Activated naive CD8-positive, alpha-beta T cell treated with anti-CD3 and anti-CD28 coated beads for 36 hours (primary cell): ENCODE data around the gene LCK. TPM values are rescaled to one million over a fixed set of nuclear protein-coding genes. Genes with fewer than 3 reads are reported as not detected.

ENCODE experiments used
- DNase-seq: peaks from one replicate; pipeline ENCODE4 v3.0.0; 2021
- H3K27ac Mint-ChIP-seq: one replicate; pipeline ENCODE4 v1.8.0; 2022; ENCODE audit warnings: mild to moderate bottlenecking, moderate library complexity, mixed read lengths
- H3K27me3 Mint-ChIP-seq: one replicate; pipeline ENCODE4 v1.8.0; 2022; ENCODE audit warnings: mild to moderate bottlenecking, mixed read lengths
- H3K36me3 Mint-ChIP-seq: one replicate; pipeline ENCODE4 v1.8.0; 2021; ENCODE audit warnings: mild to moderate bottlenecking, mixed read lengths
- H3K4me1 Mint-ChIP-seq: one replicate; pipeline ENCODE4 v1.8.0; 2021; ENCODE audit warnings: mixed read lengths
- H3K4me3 Mint-ChIP-seq: one replicate; pipeline ENCODE4 v1.8.0; 2022; ENCODE audit warnings: mild to moderate bottlenecking, moderate library complexity, mixed read lengths
- H3K9me3 Mint-ChIP-seq: one replicate; pipeline ENCODE4 v1.8.0; 2022; ENCODE audit warnings: mixed read lengths
- total RNA-seq, 2 experiments: library from RNA; stranded (reverse); gene quantifications; one replicate each; pipeline ENCODE4 v1.2.3, GENCODE V29; 2021

LCK gene
- total RNA-seq, 2 experiments from 2014 or later, result 285 to 286 TPM

GRCh38 chr1:32228771-32229170, 22.3 kb upstream of the LCK start:
- peaks cover 27% of the 10 kb centered on the region for H3K36me3 Mint-ChIP-seq

GRCh38 chr1:32231843-32232432, 19.1 kb upstream of the LCK start:
- no peak overlapping the region for H3K27ac Mint-ChIP-seq
- peaks cover 7% of the 10 kb centered on the region for H3K4me1 Mint-ChIP-seq
- no peaks in the 10 kb centered on the region for H3K9me3 Mint-ChIP-seq
- H3K4me3 Mint-ChIP-seq, result no peak overlapping the region
- no peaks in the 10 kb centered on the region for H3K27me3 Mint-ChIP-seq
- no peak for DNase-seq
- H3K36me3 Mint-ChIP-seq, result peaks cover 15% of the 10 kb centered on the region

More at GRCh38 chr1:32228771-32229170, 22.3 kb upstream of the LCK start:
- Mint-ChIP-seq H3K27ac (no peak overlapping the region), H3K4me1 (peaks cover 16% of the 10 kb centered on the region), H3K4me3 (no peak overlapping the region), H3K9me3 (no peaks in the 10 kb centered on the region), H3K27me3 (no peaks in the 10 kb centered on the region)
- no peak for DNase-seq

GRCh38 chr1:32232558-32233304, 18.3 kb upstream of the LCK start:
- H3K36me3 Mint-ChIP-seq, result peaks cover 13% of the 10 kb centered on the region
- no peaks in the 10 kb centered on the region for H3K27me3 Mint-ChIP-seq
- no peaks in the 10 kb centered on the region for H3K9me3 Mint-ChIP-seq
- no peak overlapping the region for H3K4me3 Mint-ChIP-seq
- H3K27ac Mint-ChIP-seq, result no peak overlapping the region
- no peak for DNase-seq
- peaks cover 6% of the 10 kb centered on the region for H3K4me1 Mint-ChIP-seq

- Mint-ChIP-seq H3K36me3 (peaks cover 5% of the 10 kb centered on the region), H3K27me3 (no peaks in the 10 kb centered on the region), H3K9me3 (no peaks in the 10 kb centered on the region), H3K4me3 (no peak overlapping the region), H3K4me1 (no peaks in the 10 kb centered on the region), H3K27ac (no peak overlapping the region)
- DNase-seq, result no peak
Observed at GRCh38 chr1:32234792-32235191, 16.3 kb upstream of the LCK start.

GRCh38 chr1:32239337-32239736, 11.7 kb upstream of the LCK start:
- H3K36me3 Mint-ChIP-seq, result no peaks in the 10 kb centered on the region
- no peak overlapping the region for H3K27ac Mint-ChIP-seq
- no peaks in the 10 kb centered on the region for H3K27me3 Mint-ChIP-seq
- H3K4me1 Mint-ChIP-seq, result peaks cover 16% of the 10 kb centered on the region
- peak overlapping the region; percentile 22 for H3K4me3 Mint-ChIP-seq
- no peak for DNase-seq
- no peaks in the 10 kb centered on the region for H3K9me3 Mint-ChIP-seq

- no peaks in the 10 kb centered on the region for H3K9me3 Mint-ChIP-seq
- peaks cover 16% of the 10 kb centered on the region for H3K4me1 Mint-ChIP-seq
- peak overlapping the region; percentile 81 for H3K4me3 Mint-ChIP-seq
- no peaks in the 10 kb centered on the region for H3K36me3 Mint-ChIP-seq
- H3K27ac Mint-ChIP-seq, result no peak overlapping the region
- no peak for DNase-seq
- no peaks in the 10 kb centered on the region for H3K27me3 Mint-ChIP-seq
Observed at GRCh38 chr1:32239790-32240139, 11.3 kb upstream of the LCK start.

GRCh38 chr1:32240140-32240951, 10.7 kb upstream of the LCK start:
- Mint-ChIP-seq H3K4me1 (peaks cover 16% of the 10 kb centered on the region), H3K4me3 (peak overlapping the region; percentile 81), H3K27ac (peak overlapping the region; percentile 23), H3K27me3 (no peaks in the 10 kb centered on the region), H3K9me3 (no peaks in the 10 kb centered on the region), H3K36me3 (no peaks in the 10 kb centered on the region)
- DNase-seq, result no peak

GRCh38 chr1:32241001-32241763, 9.9 kb upstream of the LCK start:
- H3K27me3 Mint-ChIP-seq, result no peaks in the 10 kb centered on the region
- H3K4me3 Mint-ChIP-seq, result peak overlapping the region; percentile 81
- peak overlapping the region; percentile 67 for H3K27ac Mint-ChIP-seq
- H3K36me3 Mint-ChIP-seq, result no peaks in the 10 kb centered on the region
- H3K4me1 Mint-ChIP-seq, result peaks cover 16% of the 10 kb centered on the region
- H3K9me3 Mint-ChIP-seq, result no peaks in the 10 kb centered on the region
- no peak for DNase-seq

GRCh38 chr1:32242341-32242851, 8.7 kb upstream of the LCK start:
- Mint-ChIP-seq H3K4me3 (no peak overlapping the region), H3K27ac (peak overlapping the region; percentile 16), H3K9me3 (no peaks in the 10 kb centered on the region), H3K4me1 (peaks cover 27% of the 10 kb centered on the region), H3K36me3 (no peaks in the 10 kb centered on the region), H3K27me3 (no peaks in the 10 kb centered on the region)
- DNase-seq, result no peak

- peak within 1 kb of the TSS; percentile 36 for H3K4me3 Mint-ChIP-seq
- no peaks in the 10 kb centered on the region for H3K9me3 Mint-ChIP-seq
- H3K4me1 Mint-ChIP-seq, result peaks cover 50% of the 10 kb centered on the region
- H3K27me3 Mint-ChIP-seq, result no peaks in the 10 kb centered on the region
- peak within 1 kb of the TSS; percentile 92 for H3K27ac Mint-ChIP-seq
- no peak for DNase-seq
- H3K36me3 Mint-ChIP-seq, result peaks cover 8% of the 10 kb centered on the region
Observed at GRCh38 chr1:32246888-32247273, 4.2 kb upstream of the LCK start, which contains the start of gene FAM167B. Gene FAM167B, plus strand, starts transcription at chr1:32247222. Its CDS starts 200 bp downstream, at chr1:32247422.

GRCh38 chr1:32247452-32247851, 3.6 kb upstream of the LCK start:
- Mint-ChIP-seq H3K4me3 (no peak overlapping the region), H3K4me1 (peaks cover 47% of the 10 kb centered on the region), H3K27ac (peak overlapping the region; percentile 92), H3K27me3 (no peaks in the 10 kb centered on the region), H3K36me3 (peaks cover 14% of the 10 kb centered on the region), H3K9me3 (no peaks in the 10 kb centered on the region)
- no peak for DNase-seq

GRCh38 chr1:32247983-32248889, 2.8 kb upstream of the LCK start:
- Mint-ChIP-seq H3K4me1 (peaks cover 48% of the 10 kb centered on the region), H3K4me3 (peak overlapping the region; percentile 38), H3K36me3 (peaks cover 22% of the 10 kb centered on the region), H3K27ac (peak overlapping the region; percentile 92), H3K27me3 (no peaks in the 10 kb centered on the region), H3K9me3 (no peaks in the 10 kb centered on the region)
- peak; percentile 84 for DNase-seq

- H3K9me3 Mint-ChIP-seq, result no peaks in the 10 kb centered on the region
- peak overlapping the region; percentile 92 for H3K27ac Mint-ChIP-seq
- H3K27me3 Mint-ChIP-seq, result no peaks in the 10 kb centered on the region
- peaks cover 56% of the 10 kb centered on the region for H3K4me1 Mint-ChIP-seq
- DNase-seq, result peak; percentile 82
- peak overlapping the region; percentile 97 for H3K4me3 Mint-ChIP-seq
- H3K36me3 Mint-ChIP-seq, result peaks cover 35% of the 10 kb centered on the region
Observed at GRCh38 chr1:32249831-32250525, 1.1 kb upstream of the LCK start.
